ENCODE data around the gene HYAL1.

The HYAL1 gene

DNA sequence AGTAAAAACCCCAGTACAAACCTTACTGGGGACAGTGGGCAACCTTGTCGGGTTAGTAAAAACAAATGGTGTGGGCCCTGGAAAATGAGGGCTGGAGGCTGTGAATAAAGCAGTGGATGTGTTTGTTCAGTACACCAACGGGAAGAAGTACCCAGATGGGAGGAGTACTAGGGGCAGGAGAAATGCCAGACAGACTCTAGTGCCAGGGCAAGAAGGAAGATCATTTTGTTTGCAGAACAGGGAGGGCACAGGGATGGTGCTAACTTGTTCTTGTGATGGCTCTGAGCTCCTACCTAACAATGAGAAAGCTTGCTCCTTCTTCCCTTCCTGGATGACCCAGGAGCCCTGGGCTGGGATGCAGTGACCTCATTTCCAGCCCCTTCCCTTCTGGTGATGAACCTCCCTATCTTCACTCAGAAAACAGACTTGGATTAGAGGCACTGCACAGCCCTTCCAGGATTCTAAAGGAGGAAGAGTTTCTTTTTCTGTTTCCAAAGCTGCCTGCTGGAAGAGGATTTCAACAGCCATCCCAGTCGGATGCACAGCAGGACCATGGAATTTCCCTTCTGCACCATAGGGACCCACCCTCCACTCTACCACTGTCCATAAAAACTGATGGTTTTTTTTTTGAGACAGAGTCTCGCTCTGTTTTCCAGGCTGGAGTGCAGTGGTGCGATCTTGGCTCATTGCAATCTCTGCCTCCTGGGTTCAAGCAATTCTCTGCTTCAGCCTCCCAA is 31.1 kb upstream of the HYAL1 start:
- no peak for DNase-seq (ENCODE audit: low read depth, low spot score)

DNA sequence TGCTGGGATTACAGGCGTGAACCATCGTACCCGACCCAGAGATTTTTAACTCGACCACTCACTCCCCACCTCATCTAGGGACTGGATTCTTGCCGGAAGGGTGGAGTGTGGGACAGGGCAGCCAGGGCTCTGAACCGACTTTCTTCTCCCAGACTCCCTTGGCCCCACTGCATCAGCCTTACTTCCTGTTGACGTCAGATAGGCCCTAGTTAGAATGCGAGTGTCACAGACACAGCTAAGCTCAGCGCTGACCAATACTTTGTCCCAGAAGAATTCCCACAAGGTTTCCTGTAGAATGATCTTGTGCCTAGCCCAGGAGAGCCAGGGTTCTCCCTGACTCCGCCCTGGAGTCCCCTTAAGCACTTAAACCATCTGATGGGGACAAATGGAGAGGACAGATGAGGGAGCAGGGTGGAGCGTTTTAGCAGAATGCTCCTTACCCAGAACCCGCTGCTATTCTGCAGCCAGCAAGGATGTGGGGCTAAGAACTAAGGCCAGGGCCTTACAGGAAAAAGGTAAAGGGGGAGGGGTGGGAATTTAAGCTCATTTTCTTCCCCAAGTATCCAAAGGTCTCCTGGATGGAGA is 30.5 kb upstream of the HYAL1 start:
- DNase-seq (ENCODE audit: low read depth, low spot score) = no peak

DNA sequence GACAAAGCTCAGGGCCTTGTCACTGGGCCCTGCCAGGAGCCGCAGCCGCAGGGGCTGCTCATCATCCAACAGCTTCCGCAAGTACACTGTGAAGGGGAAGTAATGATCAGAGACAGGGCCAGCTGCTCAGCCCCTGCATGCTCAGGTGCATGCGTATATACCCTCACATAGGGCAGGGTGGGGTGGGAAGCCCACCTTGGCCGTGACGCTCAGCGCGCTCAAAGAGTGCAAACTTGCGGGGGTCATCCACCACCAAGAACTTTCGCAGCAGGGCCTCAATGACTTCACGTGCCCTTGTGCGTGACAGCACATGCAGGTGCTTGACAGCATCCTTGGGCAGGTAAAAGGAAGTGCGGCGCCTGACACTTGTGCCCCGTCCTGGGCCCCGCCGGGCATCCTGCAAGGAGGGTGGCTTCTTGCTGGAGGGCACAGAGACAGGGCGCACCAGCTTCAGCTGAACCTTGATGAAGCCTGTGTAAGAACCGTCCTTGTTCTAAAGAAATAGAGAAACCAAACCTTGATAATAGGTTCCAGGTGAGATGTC is 28.1 kb upstream of the HYAL1 start:
- no peak for DNase-seq (ENCODE audit: low read depth, low spot score)

DNA sequence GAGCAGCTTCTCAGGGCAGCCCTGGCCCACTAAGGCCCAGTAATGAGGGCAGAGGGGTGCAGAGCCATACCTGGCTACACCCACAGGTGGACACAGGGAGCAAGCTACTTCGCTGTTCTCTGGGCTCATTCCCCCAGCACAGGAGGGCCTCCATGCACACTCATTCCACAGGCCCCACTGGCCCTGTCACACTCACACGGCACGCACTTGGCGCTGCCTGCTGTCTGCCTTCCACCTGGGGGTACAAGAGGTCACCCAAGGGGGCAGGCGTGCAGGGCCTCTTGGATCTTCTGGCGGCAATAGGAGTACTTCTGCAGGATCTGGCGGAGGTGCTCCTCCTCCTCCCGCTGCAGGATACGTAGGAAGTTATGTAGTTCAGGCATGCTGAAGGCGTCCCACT is 27.0 kb upstream of the HYAL1 start:
- DNase-seq (ENCODE audit: low read depth, low spot score) = no peak

DNA sequence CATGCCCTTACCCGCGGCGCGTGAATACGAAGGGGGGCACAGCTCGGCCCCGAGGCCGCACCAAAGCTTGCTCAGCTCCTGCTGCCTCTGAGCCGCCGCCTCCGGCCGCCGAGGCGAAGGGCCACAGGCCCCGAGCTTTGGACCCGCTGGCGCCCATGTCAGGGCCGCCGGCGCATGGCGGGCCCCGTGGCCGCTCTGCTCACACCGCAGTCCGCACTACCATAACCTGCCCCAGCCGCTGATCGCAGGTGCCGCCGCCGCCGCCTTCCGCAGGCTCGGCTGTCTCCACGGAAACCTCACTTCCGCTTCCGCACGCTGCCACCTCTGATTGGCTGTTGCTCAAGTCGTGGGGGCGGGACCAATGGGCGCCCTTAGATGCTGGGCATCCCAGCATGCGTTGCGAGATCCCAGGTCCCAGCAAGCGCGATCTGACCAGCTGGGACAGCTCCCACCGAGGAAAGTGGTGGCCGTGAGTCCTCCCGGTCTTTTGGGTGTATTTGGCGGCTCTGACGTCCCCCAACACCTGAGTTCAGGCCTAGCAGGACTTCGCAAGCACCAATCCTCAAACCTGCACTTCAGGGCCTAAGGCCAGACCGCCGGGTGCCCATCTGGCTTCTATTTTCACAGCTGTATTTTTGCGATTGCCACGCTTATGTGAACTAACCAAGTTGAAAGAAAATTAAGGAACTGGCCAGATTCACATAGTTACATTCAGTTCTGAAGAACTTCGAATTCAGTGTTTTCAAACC is 24.7 kb upstream of the HYAL1 start, which contains the start of gene TUSC2:
Gene TUSC2 (minus strand): TSS at position 281 of the 749 bp plus-strand sequence. CDS start 124 bp downstream, at position 157.
- DNase-seq (ENCODE audit: low read depth, low spot score) = peak; percentile 97

DNA sequence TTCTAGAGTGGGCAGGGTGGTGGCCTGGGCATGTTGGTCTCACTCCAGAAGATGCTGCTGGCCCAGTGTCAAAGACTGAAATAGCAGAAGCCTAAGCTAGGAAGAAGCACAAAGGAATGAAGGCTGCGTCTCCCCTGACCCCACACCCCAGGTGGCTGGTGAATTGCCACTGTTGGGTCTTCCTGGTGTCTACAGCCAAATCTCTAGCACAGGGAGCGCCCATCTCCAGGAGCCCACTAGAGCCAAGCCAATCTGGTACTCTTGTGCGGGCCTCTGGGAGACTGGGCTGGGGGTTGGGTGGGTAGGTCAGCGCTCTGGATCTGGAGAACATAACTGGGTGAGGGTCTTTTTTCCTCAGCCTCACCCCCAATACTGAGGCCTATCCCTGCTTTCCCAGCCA is 23.8 kb upstream of the HYAL1 start:
- DNase-seq (ENCODE audit: low read depth, low spot score) = no peak

DNA sequence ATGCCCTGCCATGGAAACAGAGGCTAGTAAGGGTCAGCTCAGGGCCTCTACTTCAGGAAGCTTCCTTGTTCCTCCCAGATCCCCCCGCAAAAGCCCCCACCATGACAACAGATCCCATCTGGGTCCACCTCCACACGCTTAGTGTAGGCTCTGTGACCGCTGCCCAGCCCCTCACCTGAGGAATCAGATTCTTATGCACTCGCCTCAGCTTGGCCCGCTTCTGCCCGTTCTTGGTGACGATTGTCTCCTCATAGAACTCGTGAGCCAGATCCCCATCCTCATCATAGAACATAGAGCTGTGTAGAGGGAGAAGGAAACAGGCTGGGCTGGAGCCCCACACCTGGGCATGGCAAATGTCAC is 22.8 kb upstream of the HYAL1 start:
- no peak for DNase-seq (ENCODE audit: low read depth, low spot score)

DNA sequence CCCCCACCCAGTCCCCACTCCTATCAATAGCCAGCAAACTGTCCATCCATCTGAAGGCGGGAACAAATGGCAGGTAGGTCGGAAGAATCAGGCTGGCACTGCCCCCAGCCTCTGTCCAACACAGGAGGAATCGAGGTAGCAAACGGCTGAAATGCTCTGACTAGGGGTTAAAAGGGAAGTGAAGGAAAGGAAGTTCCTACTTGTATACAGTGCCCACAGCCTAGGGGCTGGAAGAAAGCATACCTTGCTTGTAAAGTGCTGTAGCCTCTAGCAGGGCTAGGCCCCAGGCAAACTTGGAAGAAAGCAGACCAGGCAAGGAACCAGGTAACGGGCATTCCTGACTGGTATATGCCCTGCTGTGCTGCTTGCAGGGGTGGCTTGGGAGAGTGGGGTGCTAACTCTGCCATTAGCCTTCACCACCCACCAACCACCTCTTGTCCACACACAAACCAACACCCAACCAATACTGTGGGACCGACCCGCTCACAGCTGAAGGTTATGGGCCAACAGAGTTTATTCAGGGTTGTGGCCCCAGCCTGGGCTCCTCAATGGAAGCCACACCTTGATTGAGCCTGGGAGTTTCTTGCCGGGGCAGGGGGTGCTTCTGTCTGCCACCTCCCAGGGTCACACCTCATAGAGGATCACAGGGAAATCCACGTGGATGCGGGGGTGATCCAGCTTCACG is 22.3 kb upstream of the HYAL1 start:
- no peak for DNase-seq (ENCODE audit: low read depth, low spot score)

DNA sequence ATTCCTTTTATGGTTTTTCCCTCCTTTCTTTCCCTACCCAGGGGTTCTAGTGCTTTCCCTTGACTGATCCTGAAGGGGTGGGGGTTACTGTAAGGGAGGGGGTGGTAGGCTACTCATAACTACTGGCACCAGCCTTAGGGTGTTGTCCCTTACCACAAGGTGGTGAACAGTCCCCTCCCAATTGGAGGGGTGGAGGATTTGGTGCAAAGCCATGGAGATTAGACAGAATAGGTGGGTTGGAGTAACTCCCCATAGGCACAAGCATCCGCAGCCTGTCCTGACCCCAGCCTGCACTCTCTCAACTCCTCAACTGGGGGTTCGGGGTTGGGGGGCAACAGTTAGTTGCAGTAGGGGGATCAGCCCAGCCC is 21.7 kb upstream of the HYAL1 start:
- DNase-seq (ENCODE audit: low read depth, low spot score) = no peak

DNA sequence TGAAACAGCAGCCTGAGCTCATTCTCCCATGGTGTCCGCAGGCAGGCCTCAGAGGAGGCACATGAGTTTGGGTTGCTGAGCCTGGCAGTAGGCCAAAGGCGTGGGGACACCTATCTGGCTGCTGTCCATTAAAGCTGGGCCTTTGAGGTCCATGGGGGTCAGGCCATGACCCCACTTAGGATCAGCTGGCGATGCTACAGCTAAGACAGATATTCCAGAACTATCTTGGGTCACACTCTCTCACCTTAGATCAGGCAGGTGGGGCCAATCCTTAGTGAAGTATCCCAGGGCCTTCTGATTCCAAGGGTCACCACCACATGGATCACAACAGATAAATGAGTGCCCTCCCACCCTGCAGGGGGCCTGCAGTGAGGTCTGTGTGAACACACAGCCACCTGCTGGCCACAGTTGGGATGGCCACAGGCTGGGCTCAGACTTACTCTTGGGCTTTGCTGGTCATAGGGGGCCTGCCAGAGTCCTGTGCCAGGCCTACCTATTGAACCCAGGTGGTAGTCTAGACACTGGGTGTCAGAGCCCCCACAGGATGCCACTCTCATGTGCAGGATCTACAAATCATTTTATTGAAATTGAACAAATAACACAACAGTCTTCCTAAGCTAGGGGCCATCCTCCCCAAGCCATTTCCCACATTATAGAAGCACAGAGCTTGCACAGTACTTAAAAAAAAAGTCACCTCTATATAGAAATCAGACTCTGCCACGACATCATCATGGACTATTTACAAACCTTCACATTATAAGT is 21.2 kb upstream of the HYAL1 start:
- DNase-seq (ENCODE audit: low read depth, low spot score) = peak; percentile 87

DNA sequence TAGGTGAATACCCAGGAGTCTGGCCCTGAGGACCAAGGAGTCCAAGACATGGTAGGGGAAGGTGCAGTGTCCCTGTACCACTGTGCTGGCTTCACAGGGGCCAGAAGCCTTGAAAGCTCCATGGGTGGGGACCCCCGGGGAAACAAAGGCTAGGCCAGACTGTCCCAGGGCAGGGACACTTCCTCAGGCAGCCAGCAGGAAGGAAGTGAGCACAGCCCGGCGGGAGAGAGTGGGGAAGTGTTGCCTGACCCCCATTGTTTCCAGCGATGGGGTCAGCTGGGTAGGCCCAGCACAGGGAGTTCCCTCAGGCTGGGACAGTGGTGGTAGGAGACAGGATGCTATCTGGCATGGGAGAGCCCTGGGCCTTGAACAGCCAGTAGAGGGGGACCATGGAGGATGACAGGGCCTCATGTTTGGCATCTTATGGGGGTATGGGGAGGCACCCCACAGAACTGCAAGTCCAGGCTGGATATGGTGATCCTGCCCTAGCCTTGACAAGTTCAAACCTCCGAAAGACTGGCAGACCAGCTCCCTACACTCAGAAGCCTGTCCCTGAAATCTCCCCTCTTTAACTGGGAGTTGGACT is 20.3 kb upstream of the HYAL1 start:
- DNase-seq (ENCODE audit: low read depth, low spot score) = no peak

DNA sequence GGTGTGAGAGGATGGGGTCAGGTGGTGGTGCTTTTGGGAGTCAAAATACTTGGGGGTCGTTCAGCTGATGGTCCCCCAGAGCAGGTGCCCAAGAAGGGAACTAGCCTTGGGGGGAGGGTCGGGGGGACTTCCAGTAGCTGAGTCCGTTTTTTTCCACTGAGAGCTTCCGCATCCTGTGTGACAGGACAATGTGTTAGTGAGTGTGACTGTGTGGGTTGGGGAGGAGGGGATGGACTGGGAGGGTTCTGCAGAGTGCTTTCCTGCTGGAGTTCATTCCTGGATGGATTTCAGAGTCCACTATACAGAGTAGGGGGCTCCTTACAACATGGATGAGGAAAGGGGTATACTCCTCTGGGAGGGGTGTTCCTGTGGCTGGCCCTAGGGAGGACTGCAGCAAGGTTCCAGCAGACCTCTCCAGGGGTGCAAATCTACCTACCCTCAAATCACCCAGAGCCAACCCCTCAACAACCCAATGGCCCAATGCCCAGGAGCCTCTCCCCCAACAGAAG is 19.8 kb upstream of the HYAL1 start:
- no peak for DNase-seq (ENCODE audit: low read depth, low spot score)

DNA sequence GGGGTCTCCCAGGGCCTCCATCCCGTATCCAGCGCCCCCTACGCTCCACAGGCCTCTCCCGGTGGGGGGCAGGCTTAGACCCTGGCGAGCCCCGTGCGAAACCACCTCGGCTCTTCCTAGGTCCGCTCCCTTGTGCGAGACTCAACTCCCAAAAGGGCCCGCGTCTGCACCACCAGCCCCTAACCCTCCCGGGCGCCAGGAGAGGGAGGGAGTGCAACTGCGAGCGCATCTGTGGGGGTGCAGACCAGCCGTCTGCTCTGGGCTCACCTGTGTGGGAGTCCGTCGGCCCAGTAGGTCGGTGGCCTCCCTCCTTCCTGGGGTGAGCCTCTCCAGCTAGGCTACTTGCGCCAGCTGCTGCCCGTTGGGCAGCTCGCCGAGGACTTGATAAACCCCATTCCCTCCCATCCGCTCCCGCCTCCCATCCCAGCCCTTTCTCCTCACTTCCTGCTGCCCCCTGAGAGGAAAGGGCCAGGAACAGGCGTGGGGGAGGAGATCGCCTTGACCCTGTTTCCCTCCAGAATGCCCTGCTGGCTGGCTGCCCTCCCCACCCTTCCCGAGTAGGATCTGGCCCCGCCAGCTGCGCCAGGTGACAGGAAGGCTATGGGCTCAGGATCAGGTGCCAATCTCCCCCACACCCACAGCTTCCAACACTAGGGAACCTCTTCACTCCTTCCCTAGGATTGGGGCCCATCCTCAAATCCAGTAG is 19.2 kb upstream of the HYAL1 start, which contains the start of gene HYAL2:
Gene HYAL2 (minus strand): TSS at position 360 of the 706 bp plus-strand sequence. CDS start 2,256 bp downstream, outside the sequence.
- DNase-seq (ENCODE audit: low read depth, low spot score) = no peak

DNA sequence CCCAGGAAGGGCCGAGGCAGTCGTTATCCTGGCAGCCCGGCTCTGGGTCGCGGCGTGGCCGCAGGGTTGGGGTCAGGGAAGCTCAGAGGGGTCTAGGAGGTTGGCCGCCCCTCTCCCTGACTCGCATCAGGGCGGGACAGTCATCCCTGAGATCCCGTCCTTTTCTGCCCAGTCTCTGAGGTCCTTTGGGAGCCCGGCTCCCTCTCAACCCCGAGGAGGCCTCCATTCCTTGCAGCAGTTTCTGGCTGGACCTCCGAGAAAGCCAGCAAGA is 18.7 kb upstream of the HYAL1 start:
- no peak for DNase-seq (ENCODE audit: low read depth, low spot score)

DNA sequence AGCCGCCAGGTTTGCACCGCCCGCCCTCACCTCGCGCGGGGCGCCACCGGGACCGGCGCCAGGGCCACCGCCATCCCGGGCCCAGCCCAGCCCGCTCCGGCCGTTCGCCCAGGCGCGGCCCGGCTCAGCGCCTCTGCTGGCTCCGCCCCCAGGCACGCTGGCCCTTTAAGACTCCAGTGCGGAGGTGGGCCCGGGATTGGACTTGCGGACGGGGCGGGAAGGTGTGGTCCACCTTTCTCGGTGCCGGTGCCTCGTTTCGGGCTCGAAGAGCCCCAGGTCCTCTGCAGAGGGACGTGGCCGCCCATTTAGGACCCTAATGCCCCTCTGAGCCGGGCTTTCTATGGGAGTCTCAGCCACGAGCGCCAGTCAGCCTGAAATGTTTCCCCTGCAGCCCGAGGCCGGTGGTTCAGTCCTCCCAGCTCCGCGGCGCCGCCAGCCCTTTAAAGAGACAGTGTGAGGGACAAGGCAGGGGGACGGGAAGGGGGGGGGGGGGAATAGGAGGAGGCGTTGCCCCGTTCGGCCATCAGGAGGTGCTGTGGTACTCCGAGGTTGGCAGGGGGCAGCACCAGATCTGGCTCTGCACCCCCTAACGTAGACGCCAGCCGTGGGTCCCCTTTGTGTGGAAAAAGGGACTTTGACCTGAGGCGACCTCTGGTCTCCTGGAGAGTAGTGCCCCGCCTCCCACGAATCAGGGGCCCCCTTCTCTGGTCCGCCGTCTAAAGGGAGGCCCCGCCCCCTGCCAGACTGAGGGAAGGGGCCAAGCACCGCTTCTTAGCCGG is 18.2 kb upstream of the HYAL1 start:
- DNase-seq (ENCODE audit: low read depth, low spot score) = peak; percentile 95

DNA sequence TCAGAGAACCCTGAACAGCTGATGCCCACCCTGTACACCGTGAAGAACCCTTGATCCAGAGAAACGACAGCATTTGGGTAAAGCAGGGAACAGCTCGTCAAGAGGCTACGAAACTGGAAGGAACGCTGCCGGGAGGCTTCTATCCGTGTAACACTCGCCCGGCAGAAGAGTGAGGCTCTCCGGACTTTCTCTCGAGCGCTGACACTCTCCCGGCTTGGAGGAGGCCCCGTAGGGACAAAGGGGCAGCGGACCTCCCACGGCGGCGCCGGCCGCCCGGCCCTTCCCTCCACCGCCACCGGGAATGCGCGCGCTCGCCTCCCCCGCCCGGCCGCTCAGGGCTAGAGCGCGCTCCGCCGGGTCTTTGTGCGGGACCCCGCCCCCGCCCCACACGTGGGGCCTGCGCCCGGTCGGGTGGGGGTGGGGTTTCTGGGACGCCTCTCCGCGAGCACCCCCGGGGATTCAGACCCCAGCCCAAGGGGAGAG is 17.5 kb upstream of the HYAL1 start:
- peak; percentile 83 for DNase-seq (ENCODE audit: low read depth, low spot score)

DNA sequence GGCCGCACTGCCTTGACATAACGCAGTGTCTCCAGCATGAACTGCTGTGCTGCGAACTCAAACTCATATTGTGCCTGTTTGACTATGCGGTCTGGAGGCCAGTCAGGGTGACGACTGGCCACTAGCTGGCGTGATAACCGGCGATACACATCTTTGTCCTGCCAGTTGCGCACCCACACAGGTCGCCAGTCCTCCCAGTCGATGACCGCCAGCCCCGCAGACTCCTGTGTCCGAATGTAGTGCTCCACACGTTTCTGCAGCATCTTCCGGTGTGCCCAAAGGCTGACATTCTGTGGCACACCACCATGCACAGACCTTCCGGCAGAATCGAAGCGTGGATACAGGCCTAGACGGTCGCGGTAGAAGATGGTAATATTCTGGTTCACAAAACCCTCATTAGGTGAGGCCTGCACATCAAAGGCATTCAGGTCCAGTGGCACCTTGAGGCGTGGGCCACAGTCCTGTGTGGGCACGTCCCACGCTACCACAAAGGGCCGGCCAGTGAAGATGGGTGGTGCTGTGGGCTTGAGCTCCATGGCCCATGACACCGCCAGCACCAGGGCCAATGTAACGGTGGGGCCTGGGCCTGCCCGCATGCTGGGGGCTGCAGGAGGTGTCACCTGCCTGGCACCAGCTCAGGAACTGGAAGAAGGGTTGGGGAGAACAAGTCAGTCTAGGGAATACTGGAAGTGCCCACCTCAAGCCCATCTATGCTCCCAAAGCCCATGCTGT is 16.7 kb upstream of the HYAL1 start:
- DNase-seq (ENCODE audit: low read depth, low spot score) = no peak

DNA sequence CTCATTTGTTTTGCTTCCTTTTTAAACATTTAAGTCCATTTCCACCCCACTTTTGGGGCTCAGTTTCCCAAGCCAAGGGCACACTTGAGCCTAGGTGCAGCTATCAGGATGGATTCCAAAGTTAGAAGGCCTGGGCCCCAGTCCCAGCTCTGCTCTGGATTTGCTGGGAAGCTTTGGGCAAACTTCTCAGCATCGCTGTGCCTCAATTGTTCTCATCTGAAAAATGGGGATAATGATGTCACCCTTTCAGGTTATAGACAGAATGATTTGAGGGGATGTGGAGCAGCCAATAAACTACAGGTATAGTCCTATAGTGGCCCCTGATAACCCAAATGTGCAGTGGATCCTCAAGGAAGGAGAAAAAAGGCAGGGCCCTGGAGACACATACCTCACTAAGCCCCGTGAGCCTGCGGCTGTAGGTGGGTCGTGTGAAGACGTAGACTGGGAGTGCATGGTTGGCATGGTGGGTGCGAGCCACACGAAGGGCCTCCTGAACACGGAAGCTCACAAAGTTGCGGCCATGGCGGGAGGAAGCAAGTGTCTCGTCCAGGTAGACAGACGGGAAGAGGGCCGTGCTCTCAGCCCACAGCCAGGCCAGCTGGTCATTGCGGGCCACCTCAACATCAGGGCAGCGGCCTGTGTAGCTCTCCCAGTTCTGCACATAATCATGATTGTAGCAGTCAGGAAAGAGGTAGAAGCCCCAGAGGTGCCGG is 16.0 kb upstream of the HYAL1 start:
- no peak for DNase-seq (ENCODE audit: low read depth, low spot score)
